ENCODE results near the gene STX4.

Gene STX4

GRCh38 chr16:31032736-31033708, at the start of gene STX4:
STX4 (plus strand) TSS chr16:31033558; CDS start chr16:31033806, 248 bp downstream.
- peak; percentile 97 to 98 for DNase-seq

GRCh38 chr16:30983898-30984610, 49.3 kb upstream of the STX4 start:
- DNase-seq, result no peak

GRCh38 chr16:30984669-30985400, 48.5 kb upstream of the STX4 start, which contains the start of gene HSD3B7:
HSD3B7 (plus strand) TSS chr16:30985207; CDS start chr16:30985659, 452 bp downstream.
- DNase-seq, result peak; percentile 90

GRCh38 chr16:30985401-30986128, 47.8 kb upstream of the STX4 start:
- DNase-seq, result peak in 1 of 2 experiments; percentile 18

GRCh38 chr16:30986129-30986991, 47.0 kb upstream of the STX4 start:
- DNase-seq, result no peak

- DNase-seq, result no peak
Measured at GRCh38 chr16:30987581-30988190, 45.7 kb upstream of the STX4 start.

GRCh38 chr16:30989469-30990047, 43.8 kb upstream of the STX4 start:
- no peak for DNase-seq

- DNase-seq, result no peak
Measured at GRCh38 chr16:30990105-30990504, 43.3 kb upstream of the STX4 start.

GRCh38 chr16:30991052-30991451, 42.3 kb upstream of the STX4 start:
- DNase-seq, result no peak

GRCh38 chr16:30992276-30992780, 41.0 kb upstream of the STX4 start:
- DNase-seq, result no peak

- no peak for DNase-seq
Measured at GRCh38 chr16:30992931-30993816, 40.2 kb upstream of the STX4 start.

- no peak for DNase-seq
Measured at GRCh38 chr16:30995927-30996323, 37.4 kb upstream of the STX4 start.

- DNase-seq, result no peak
Measured at GRCh38 chr16:30996324-30996984, 36.9 kb upstream of the STX4 start.

GRCh38 chr16:30996985-30997724, 36.2 kb upstream of the STX4 start:
- DNase-seq, result peak; percentile 84 to 87

- DNase-seq, result no peak
Measured at GRCh38 chr16:30997725-30998711, 35.3 kb upstream of the STX4 start.

Data from activated CD4-positive, alpha-beta T cell treated with anti-CD3 and anti-CD28 coated beads, Interleukin-2, amount 50 U/mL, for 48 hours (primary cell).